Measurements from ENCODE around the gene PLCXD3.

DNA sequence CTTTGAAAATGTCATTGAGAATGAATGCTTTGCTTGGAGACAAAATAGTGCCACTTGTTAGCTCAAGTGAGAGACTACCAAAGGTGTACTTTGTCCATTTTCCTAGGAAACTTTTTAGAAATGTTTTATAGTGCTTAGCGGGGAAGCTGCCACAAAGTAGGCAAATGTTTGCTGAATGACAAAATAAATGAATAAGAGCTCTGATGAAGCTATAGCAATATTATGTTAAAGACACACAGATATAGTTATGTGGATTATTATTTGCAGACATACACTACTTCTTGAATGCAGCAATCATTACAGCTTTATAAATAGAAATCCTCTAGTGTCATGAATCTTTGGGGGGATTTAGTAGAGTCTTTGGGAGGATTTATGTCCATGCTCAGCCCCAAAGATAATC, 204.4 kb downstream of the PLCXD3 start:
- TF ChIP-seq, protein P1, sequence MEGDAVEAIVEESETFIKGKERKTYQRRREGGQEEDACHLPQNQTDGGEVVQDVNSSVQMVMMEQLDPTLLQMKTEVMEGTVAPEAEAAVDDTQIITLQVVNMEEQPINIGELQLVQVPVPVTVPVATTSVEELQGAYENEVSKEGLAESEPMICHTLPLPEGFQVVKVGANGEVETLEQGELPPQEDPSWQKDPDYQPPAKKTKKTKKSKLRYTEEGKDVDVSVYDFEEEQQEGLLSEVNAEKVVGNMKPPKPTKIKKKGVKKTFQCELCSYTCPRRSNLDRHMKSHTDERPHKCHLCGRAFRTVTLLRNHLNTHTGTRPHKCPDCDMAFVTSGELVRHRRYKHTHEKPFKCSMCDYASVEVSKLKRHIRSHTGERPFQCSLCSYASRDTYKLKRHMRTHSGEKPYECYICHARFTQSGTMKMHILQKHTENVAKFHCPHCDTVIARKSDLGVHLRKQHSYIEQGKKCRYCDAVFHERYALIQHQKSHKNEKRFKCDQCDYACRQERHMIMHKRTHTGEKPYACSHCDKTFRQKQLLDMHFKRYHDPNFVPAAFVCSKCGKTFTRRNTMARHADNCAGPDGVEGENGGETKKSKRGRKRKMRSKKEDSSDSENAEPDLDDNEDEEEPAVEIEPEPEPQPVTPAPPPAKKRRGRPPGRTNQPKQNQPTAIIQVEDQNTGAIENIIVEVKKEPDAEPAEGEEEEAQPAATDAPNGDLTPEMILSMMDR (IDR thresholded peaks at IDR 0.05) = no peak
- no peak for TF ChIP-seq POLR2A (IDR thresholded peaks at IDR 0.05)
- TF ChIP-seq POLR2AphosphoS5 (IDR thresholded peaks at IDR 0.05; ENCODE audit: insufficient read depth in 1 of 2, low read depth in 1 of 2) = no peak
